ENCODE measurements around the gene KIZ. TPM values are rescaled to one million over a fixed set of nuclear protein-coding genes. Genes with fewer than 3 reads are reported as not detected.

Gene KIZ
- total RNA-seq, 4 donors from 2014 or later, result 23.2 to 58.7 (median 28.3) TPM

DNA sequence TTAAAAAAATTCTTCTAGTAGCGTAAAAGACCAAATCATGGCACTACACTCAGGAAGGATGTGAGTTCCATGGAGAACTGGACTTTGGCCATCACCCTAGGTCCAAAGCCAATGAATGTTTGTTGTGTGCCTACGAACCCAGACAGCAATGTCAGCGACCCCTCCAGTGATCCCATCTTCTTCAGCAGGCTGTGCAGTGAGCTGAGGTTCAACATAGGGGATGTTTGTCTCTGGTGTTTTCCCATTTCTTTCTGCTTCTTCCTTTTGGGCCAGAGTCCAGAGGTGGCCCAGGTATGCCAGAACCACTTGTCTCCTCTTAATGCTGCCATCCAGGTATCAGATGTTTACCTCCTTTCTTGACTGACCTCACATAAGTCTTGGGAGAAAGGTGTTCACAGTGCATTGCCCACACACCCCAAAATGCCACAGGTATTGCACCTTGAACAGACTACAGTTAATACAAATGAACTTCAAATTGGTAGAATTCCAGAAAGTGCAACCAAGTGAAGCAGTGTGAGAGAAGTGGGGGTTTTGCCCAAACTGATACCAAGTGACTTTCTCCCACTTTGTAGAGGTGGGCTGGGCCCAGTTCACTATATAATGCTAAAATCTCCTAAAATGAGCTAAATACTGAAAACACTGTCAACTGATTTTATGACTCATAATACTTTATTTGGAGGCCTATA lies 14.1 kb downstream of the KIZ start:
- Histone ChIP-seq H3K9me3 (no peaks in the 10 kb centered on the region), H3K36me3 (no peaks in the 10 kb centered on the region), H3K27me3 (no peaks in the 10 kb centered on the region), H3K4me3 (no peak overlapping the region), H3K4me1 (no peaks in the 10 kb centered on the region), H3K27ac (no peak overlapping the region)
- DNase-seq, result no peak
- intact Hi-C loops (cut with DNase I; ENCODE audit: low total_unique reads), result loop anchor here (10.0 kb wide), 1 partner anchor 85 kb away; no protein-coding TSS in a partner anchor
- TF ChIP-seq, protein P1, sequence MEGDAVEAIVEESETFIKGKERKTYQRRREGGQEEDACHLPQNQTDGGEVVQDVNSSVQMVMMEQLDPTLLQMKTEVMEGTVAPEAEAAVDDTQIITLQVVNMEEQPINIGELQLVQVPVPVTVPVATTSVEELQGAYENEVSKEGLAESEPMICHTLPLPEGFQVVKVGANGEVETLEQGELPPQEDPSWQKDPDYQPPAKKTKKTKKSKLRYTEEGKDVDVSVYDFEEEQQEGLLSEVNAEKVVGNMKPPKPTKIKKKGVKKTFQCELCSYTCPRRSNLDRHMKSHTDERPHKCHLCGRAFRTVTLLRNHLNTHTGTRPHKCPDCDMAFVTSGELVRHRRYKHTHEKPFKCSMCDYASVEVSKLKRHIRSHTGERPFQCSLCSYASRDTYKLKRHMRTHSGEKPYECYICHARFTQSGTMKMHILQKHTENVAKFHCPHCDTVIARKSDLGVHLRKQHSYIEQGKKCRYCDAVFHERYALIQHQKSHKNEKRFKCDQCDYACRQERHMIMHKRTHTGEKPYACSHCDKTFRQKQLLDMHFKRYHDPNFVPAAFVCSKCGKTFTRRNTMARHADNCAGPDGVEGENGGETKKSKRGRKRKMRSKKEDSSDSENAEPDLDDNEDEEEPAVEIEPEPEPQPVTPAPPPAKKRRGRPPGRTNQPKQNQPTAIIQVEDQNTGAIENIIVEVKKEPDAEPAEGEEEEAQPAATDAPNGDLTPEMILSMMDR (IDR thresholded peaks at IDR 0.05), result no peak
- TF ChIP-seq POLR2A (IDR thresholded peaks at IDR 0.05), result no peak

GRCh38 chr20:21141825-21142224 lies 15.9 kb downstream of the KIZ start:
- intact Hi-C loops (cut with DNase I; ENCODE audit: low total_unique reads), result no loop called here
- H3K27me3 ChIP-seq, result no peaks in the 10 kb centered on the region
- no peaks in the 10 kb centered on the region for H3K9me3 ChIP-seq
- no peak overlapping the region for H3K4me3 ChIP-seq
- no peak for DNase-seq
- no peaks in the 10 kb centered on the region for H3K4me1 ChIP-seq
- no peaks in the 10 kb centered on the region for H3K36me3 ChIP-seq
- H3K27ac ChIP-seq, result no peak overlapping the region
- TF ChIP-seq POLR2A (IDR thresholded peaks at IDR 0.05), result no peak
- TF ChIP-seq, protein P1 (IDR thresholded peaks at IDR 0.05), result no peak

DNA sequence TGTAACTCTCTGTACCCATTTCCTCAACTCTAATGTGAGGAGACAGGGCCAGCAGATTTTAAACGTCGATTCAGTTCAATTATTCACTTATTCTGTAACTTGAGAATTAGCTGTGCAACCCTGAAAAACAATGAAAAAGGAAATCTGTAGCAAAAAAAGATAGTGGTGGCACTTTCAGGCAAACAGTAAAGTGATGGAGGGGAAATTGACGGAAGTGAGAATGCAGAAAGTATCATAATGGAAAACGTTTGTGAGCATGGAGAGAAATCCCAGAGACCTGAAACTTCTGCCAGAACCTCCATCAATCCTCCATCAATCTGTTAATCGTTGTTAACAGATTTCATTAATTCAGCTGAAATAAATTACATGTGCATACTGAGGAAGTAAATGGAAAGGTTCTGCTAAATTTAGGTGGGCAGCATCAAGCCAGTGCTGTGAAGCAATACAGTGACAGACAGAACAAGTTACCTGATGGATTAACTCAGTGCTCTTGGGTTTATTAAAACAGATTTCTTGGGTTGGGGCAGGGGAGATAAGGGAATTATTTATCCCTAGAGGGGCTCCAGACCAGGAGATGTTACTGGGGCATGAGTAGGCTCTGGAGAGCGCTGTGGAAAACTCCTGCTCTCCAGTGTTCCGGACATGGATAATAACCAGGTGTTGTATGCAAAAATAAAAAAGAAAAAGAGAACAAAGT lies 17.5 kb downstream of the KIZ start:
- no peak for TF ChIP-seq POLR2A (IDR thresholded peaks at IDR 0.05)
- TF ChIP-seq, protein P1 (IDR thresholded peaks at IDR 0.05), result no peak
- DNase-seq, result no peak
- intact Hi-C loops (cut with DNase I; ENCODE audit: low total_unique reads), result no loop called here
- Histone ChIP-seq H3K27me3 (no peaks in the 10 kb centered on the region), H3K27ac (no peak overlapping the region), H3K4me3 (no peak overlapping the region), H3K4me1 (no peaks in the 10 kb centered on the region), H3K9me3 (no peaks in the 10 kb centered on the region), H3K36me3 (no peaks in the 10 kb centered on the region)

GRCh38 chr20:21145424-21145823 lies 19.5 kb downstream of the KIZ start:
- Histone ChIP-seq H3K4me3 (no peak overlapping the region), H3K9me3 (no peaks in the 10 kb centered on the region), H3K27ac (no peak overlapping the region), H3K36me3 (no peaks in the 10 kb centered on the region), H3K4me1 (no peaks in the 10 kb centered on the region), H3K27me3 (no peaks in the 10 kb centered on the region)
- intact Hi-C loops (cut with DNase I; ENCODE audit: low total_unique reads), result no loop called here
- DNase-seq, result no peak
- no peak for TF ChIP-seq POLR2A (IDR thresholded peaks at IDR 0.05)
- TF ChIP-seq, protein P1 (IDR thresholded peaks at IDR 0.05), result no peak

GRCh38 chr20:21146215-21146614 lies 20.3 kb downstream of the KIZ start:
- H3K4me3 ChIP-seq, result no peak overlapping the region
- H3K4me1 ChIP-seq, result no peaks in the 10 kb centered on the region
- intact Hi-C loops (cut with DNase I; ENCODE audit: low total_unique reads), result no loop called here
- no peaks in the 10 kb centered on the region for H3K27me3 ChIP-seq
- no peak overlapping the region for H3K27ac ChIP-seq
- TF ChIP-seq POLR2A (IDR thresholded peaks at IDR 0.05), result no peak
- TF ChIP-seq, protein P1 (IDR thresholded peaks at IDR 0.05), result no peak
- DNase-seq, result no peak
- no peaks in the 10 kb centered on the region for H3K36me3 ChIP-seq
- H3K9me3 ChIP-seq, result no peaks in the 10 kb centered on the region
